Breast epithelium (tissue), 3 donors: ENCODE measurements around the gene AFP.

Experiments
- POLR2A ChIP-seq: fragments of 450-650 bp; IDR thresholded peaks from one replicate; pipeline ENCODE4 v1.6.1; 2016; ENCODE audit warnings: antibody characterized with exemption, mild to moderate bottlenecking, moderate library complexity
- TF ChIP-seq, protein P1 (sequence below), 3 donors: fragments of 450-650 bp; IDR thresholded peaks; one replicate each; pipeline ENCODE4 v1.5.1; 2016 to 2017; ENCODE audit warnings: antibody characterized with exemption in 3 of 3, mild to moderate bottlenecking in 3 of 3, moderate library complexity in 3 of 3

DNA sequence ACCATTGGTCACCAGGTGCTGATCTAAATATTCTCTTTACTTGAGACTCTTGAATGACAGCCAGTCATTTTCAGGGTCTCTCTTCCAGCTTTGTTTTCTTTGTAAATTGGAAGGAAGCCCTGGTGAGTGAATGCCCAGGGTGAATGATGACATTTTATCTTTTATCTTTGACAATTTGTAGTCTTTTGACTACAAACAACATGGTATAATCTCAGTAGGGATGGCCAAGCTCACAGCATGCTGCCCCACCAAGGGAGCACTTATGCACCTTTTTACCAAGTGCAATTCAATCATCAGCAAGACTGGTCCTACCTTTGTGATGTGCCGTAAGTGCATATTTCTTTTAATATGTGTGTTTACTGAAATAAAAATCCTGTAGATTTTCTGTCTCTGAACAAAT, 51.2 kb downstream of the AFP start:
- TF ChIP-seq, protein P1, sequence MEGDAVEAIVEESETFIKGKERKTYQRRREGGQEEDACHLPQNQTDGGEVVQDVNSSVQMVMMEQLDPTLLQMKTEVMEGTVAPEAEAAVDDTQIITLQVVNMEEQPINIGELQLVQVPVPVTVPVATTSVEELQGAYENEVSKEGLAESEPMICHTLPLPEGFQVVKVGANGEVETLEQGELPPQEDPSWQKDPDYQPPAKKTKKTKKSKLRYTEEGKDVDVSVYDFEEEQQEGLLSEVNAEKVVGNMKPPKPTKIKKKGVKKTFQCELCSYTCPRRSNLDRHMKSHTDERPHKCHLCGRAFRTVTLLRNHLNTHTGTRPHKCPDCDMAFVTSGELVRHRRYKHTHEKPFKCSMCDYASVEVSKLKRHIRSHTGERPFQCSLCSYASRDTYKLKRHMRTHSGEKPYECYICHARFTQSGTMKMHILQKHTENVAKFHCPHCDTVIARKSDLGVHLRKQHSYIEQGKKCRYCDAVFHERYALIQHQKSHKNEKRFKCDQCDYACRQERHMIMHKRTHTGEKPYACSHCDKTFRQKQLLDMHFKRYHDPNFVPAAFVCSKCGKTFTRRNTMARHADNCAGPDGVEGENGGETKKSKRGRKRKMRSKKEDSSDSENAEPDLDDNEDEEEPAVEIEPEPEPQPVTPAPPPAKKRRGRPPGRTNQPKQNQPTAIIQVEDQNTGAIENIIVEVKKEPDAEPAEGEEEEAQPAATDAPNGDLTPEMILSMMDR (IDR thresholded peaks at IDR 0.05), result no peak
- TF ChIP-seq POLR2A, result no peak
